HG02623 (cell line): Measurements from ENCODE around the gene OAS2.

Experiments used
- ATAC-seq: cut with Tn5 transposase; IDR thresholded peaks from one replicate; pipeline ENCODE4 v1.9.1; 2021; ENCODE audit warnings: moderate library complexity; ENCODE audit not compliant: unreplicated experiment

Gene OAS2

GRCh38 chr12:113016796-113017195 lies 38.5 kb downstream of the OAS2 start:
- no peak for ATAC-seq

GRCh38 chr12:113019025-113019424 lies 40.7 kb downstream of the OAS2 start:
- ATAC-seq, result no peak

GRCh38 chr12:113021500-113021899 lies 43.2 kb downstream of the OAS2 start:
- ATAC-seq, result no peak

- ATAC-seq, result no peak
Measured at GRCh38 chr12:113022563-113023297, 44.4 kb downstream of the OAS2 start.

- no peak for ATAC-seq
Measured at GRCh38 chr12:113027726-113028125, 49.4 kb downstream of the OAS2 start.

- no peak for ATAC-seq
Measured at GRCh38 chr12:113030875-113031525, 52.7 kb downstream of the OAS2 start.

- ATAC-seq, result no peak
Measured at GRCh38 chr12:113039911-113040445, 61.7 kb downstream of the OAS2 start.

- no peak for ATAC-seq
Measured at GRCh38 chr12:113040722-113041171, 62.4 kb downstream of the OAS2 start.

- no peak for ATAC-seq
Measured at GRCh38 chr12:113041560-113041959, 63.2 kb downstream of the OAS2 start.

GRCh38 chr12:113043240-113043639 lies 64.9 kb downstream of the OAS2 start:
- ATAC-seq, result no peak

- ATAC-seq, result no peak
Measured at GRCh38 chr12:113044516-113044915, 66.2 kb downstream of the OAS2 start.

- ATAC-seq, result no peak
Measured at GRCh38 chr12:113048716-113049127, 70.4 kb downstream of the OAS2 start.

GRCh38 chr12:113049976-113050742 lies 71.8 kb downstream of the OAS2 start:
- ATAC-seq, result no peak

GRCh38 chr12:113050795-113051194 lies 72.5 kb downstream of the OAS2 start:
- no peak for ATAC-seq

- no peak for ATAC-seq
Measured at GRCh38 chr12:113051759-113052158, 73.4 kb downstream of the OAS2 start.

GRCh38 chr12:113052326-113052725 lies 74.0 kb downstream of the OAS2 start:
- ATAC-seq, result no peak

GRCh38 chr12:113054948-113055486 lies 76.7 kb downstream of the OAS2 start:
- ATAC-seq, result no peak

- no peak for ATAC-seq
Measured at GRCh38 chr12:113055594-113056380, 77.5 kb downstream of the OAS2 start.

GRCh38 chr12:113056381-113056630 lies 78.0 kb downstream of the OAS2 start:
- no peak for ATAC-seq

GRCh38 chr12:113056631-113057488 lies 78.5 kb downstream of the OAS2 start, which contains the start of gene DTX1:
TSS of gene DTX1 (plus strand) at chr12:113056730. CDS start at chr12:113058193, 1,463 bp downstream.
- no peak for ATAC-seq
